ENCODE measurements around the gene ASB11.
"Not testable (repeated sequence)": the region's sequence is repeated elsewhere in the genome, so short reads cannot be mapped to it uniquely, and the experiment has no call there.

Gene ASB11

DNA sequence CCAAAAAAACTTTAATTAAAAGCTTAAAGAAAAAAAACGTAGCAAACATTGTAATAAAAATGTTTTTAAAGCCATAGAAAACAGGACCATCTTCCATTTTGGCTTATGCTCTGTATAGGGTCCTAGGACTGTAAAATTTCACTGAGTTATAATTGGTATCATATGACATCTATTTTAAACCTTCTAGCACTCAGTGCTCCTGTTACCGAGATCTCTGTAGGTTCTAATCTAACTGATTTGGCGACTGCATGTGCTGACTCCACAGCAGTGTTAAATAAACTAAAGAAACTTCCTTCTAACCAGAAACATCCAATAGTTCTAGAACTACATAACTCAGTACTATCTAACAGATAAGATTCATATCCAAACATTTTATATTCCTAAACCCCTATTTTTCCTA, at the start of gene ASB11:
TSS of gene ASB11 (minus strand) at position 132 of the 400 bp plus-strand sequence. CDS start at position 97, 35 bp downstream.
- DNase-seq: no peak

GRCh38 chrX:15359701-15360100, 44.3 kb upstream of the ASB11 start:
- no peak for DNase-seq

- no peak for DNase-seq
These were observed 43.1 kb upstream of the ASB11 start for GRCh38 chrX:15358533-15358932.

GRCh38 chrX:15356444-15356843, 41.0 kb upstream of the ASB11 start:
- peak; percentile 51 for DNase-seq

DNA sequence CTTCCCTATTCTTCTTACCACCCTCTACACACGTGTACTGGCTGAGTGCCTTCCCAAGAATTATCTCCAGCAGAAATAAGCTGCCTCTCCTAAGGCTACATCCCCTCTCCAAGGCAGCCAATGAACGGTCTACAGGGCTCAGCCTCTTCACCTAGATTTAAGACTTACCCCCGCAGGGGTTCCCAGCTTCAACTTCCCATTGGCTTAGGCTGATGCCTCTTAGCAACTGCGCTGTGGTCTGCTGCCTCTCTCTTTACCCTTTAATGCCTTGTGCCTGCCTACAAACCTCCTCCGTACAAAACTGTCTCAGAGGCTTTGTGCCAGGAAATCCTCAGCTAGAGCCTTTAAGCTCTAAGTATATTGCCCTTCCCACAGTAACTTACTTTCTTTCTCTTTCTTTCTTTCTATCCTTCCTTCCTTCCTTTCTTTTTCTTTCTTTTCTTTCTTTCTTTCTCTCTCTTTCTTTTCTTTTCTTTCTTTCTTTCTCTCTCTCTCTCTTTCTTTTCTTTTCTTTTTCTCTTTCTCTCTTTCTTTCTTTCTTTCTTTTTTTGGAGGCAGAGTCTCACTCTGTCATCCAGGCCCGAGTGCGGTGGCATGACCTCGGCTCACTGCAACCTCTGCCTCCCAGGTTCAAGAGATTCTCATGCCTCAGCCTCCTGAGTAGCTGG, 35.0 kb upstream of the ASB11 start:
- no peak for DNase-seq

DNA sequence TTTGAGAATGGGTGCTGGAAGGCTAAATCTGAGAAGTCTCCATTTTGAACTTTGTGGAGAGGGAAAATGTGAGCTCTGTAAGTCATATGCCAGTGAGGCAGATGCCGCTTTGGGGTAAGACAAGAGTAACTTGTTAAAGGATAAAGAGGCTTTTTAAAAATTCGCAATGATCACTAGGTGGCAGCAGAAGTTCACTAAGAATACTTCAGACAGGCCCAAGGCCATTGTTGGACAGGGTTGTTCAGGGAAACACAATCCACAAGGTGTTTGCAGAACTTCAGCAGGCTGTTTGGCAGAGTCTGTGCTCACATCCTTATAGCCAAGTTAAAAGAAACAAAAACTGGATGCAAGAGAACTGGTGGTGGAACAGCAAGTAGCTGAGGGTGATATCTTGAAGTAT, 33.6 kb upstream of the ASB11 start:
- peak; percentile 67 for DNase-seq

DNA sequence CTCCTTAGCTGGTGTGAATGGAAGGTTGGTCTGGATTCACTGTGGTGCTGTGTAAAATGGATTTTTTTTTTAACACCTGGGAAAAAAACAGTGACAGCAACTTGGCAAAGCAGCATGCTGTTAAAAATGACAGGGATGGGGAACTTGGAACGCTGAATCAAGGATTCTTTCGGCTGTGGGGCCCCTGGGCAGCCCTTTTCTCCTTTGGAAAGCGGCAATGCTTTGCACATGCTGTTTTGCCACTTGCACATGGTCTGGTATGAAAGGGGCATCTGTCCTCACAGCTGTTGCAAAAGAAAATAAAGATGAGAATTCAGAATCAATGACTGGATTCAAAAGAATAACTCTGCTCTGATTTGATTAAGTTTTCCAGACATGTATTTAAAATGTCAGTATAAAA, 30.5 kb upstream of the ASB11 start:
- DNase-seq: no peak

DNA sequence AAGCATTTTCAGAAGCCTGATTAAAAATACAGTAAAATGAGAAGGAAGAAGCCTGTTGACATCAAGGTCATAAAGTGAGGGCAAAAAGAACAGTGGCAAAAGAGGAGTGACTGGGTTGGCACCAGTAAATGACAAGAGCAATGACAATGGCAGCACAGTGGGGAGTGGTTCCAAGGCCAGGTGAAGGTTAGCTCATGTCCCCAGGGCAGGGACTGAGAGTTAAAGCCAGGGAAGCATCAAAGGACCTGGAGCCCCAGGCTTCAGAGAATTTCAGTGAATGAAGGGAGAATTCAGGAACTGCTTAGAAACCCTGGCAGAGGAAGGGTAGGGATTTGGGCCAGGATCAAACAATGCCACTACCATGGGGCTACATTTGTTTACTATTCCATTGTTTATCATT, 28.7 kb upstream of the ASB11 start:
- no peak for DNase-seq

- no peak for DNase-seq
These were observed 27.6 kb upstream of the ASB11 start for GRCh38 chrX:15343075-15343476.

DNA sequence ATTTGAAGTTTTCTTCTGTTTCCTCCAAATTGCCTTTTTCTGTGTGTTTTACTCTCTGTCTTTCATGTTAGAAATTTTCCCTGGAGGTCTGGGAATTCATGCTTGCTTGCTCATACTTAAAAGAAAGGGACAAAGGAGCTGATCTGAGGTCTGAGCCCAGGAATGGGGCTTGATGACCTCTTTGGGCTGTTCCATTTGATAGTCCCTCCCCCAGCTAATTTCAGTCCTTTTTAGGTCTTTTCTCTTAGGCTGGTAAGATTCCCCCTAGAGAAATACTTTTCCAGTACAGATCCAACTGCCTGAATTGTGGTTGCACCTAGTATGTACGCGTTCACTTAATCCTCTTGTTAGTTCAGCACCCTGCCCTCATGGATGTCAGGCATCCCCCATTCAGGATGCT, 25.4 kb upstream of the ASB11 start:
- no peak for DNase-seq

DNA sequence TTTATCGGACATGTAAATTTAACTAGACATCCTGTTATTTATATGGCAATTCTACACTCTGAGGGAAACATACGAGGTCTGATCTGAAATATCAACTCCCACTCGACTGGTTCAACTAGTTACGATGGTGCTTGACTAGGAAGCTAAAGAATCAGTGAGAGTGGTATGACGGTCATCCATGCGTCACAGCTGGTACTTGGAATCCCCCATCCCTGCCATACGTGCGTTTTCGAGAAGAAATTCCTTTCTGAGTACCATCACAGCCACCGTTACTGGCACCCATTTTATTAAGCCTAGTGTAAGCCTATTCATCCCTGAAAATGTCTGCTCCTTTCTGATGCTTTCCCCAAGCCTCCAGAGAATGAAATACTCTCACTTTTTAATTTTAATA, 20.6 kb upstream of the ASB11 start:
- DNase-seq: peak; percentile 84

DNA sequence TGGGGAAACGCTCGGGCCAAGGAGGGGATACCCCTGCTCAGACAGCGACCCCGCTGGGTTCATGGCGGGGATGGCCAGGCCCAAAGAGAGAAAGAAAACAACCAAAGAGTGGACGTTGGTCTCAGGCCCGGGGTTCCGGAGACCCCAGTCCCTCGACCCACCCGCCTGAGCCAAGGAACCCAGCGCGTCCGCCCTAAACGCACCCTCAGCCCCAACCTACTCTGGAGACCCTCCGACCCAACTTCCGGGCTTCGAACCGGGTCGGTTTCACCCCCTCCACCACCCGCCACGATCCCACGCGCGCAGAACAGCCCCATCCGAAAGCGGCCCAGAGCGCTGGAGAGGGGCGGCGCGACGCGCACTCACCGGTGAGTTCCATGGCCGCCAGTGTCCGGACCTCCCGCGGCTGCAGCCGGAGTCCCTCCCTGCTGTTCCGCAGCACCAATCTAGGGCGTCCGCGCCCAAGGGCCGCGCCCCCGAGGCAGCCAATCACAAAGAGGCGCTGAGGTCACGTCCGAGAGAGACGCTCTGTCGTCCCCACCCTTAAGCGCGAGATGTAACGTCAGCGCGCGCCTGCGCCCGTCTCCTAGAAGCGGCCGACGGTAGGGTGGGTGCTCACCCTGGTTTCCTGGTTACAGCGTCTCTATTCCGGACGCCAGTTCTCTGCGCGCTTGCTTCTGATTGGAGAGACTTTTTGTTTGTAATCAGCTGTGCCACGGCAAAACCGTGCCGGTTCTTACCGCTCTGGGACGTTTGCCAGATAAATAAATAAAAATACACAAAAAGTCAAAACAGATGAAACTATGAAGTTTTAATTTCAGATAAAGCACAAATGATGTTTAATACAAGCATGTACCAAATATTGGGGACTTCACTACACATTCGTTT, 19.9 kb upstream of the ASB11 start, which contains the start of gene PIGA:
TSS of gene PIGA (minus strand) at position 389 of the 888 bp plus-strand sequence. CDS start 3,593 bp downstream, outside the sequence.
- peak; percentile 96 for DNase-seq

DNA sequence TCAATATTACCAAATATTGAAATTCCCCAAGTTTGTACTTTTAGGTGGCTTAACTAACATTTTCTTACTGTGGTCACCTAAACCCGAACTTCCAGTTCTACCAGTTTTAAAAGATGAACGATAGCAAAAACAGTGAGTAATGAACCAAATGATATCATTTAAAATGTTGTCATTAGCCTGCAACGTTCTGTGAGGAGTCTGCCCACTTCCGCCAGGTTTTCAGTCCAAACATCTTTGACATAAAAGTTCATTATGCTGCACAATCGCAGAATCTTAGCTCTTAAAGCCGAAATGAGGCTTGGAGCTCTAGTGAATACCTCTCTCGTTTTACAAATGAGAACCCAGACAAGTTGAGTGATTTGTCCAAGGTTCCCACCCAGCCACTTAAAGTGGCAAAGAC, 19.1 kb upstream of the ASB11 start:
- peak; percentile 55 for DNase-seq

- no peak for DNase-seq
These were observed 13.4 kb upstream of the ASB11 start for GRCh38 chrX:15328821-15329220.

GRCh38 chrX:15328131-15328530, 12.7 kb upstream of the ASB11 start:
- no peak for DNase-seq

GRCh38 chrX:15322472-15322871, 7.0 kb upstream of the ASB11 start:
- no peak for DNase-seq

DNA sequence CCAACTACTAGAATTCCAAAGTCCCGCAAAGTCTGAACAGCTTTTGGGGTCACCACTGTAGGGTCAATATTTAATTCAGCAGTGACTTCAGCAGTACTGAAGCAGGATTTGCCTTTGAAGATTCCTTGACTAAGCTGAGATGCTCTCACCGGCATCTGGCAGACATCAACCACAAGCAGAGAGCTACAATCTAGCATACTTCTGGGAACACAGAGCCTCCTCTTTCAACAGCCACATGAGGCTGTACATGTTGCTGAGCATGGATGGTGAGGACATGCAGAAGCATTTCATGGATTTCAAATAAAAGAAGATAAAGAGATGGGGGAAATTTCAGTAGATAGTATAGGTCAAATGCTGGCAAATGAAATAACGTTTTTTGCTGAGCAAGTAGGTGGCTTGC, 6.6 kb upstream of the ASB11 start:
- DNase-seq: no peak

- DNase-seq: peak; percentile 73
These were observed 6.0 kb upstream of the ASB11 start for GRCh38 chrX:15321447-15321846.

DNA sequence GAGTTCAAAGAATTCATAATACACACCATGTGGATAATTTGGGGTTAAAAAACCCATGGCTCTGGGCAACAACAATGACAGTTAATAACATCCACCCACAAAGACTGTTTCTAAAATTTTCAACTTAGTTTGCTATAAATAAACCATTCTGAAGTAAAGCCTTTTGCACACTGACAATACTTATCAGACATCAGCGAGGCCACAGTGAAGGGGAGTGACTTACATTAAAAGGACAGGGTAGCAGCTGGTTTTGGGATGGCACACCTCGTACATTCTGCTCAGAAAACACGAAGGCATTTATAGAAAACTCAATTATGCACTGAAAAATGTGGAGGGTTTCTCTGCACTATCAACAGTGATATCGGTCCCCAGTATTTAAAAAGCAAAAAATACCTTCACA, 4.9 kb upstream of the ASB11 start:
- no peak for DNase-seq

DNA sequence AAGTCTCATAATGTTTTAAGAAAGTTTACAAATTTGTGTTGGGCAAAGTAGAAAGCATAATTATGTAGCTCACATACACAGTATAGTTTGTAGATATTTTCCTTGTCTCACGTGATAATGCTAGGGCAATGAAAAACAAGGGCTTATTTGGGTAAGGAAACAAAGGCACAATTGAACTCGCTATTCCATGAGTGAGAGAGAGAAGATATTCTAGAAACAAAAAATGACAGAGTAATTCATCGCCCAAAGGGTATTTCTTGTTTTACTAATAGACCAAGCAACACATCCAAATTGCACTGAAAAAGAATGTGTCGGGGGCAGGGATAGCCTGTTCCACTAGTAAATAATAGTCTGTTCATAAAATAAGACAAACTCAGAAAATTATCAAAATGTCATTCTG, 3.6 kb upstream of the ASB11 start:
- no peak for DNase-seq

DNA sequence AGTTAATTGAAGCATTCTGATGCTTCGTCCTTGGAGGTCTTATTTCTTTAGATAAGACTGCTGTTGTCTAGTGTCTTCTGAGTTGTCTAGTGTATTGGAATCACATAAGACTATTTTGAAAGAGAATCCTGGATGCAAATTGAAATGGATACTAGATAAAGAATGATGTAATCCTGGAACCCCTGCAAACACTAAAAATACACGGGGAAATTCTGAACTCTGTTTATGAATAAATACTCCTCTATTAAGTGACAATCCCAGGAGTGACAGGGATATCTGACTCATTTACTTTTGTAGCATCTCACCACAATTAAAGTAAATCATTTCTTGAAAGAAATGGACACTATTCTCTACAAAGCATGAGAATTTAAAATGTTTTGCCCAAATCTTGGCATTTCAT, 968 bp downstream of the ASB11 start:
- DNase-seq: no peak

GRCh38 chrX:15311119-15311518, 4.3 kb downstream of the ASB11 start:
- no peak for DNase-seq

DNA sequence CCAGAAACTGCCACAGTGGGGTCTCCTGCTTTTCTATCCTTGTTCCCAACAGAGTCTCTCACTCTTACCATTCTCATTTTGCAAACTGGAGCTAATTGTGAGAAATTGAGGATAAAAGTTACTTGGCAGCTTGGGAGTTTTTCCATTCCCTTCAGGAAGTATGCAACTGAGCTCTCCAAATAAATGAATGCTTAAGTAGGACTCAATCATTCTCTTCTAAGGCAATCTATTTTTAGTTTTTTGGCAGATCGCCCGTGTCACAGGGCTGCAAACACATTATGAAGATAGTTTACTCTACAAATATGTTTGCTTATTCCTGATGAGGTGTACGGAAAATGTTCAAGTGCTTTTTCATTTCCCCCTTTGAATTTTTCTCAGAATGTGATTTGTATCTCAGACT, 5.3 kb downstream of the ASB11 start:
- no peak for DNase-seq

DNA sequence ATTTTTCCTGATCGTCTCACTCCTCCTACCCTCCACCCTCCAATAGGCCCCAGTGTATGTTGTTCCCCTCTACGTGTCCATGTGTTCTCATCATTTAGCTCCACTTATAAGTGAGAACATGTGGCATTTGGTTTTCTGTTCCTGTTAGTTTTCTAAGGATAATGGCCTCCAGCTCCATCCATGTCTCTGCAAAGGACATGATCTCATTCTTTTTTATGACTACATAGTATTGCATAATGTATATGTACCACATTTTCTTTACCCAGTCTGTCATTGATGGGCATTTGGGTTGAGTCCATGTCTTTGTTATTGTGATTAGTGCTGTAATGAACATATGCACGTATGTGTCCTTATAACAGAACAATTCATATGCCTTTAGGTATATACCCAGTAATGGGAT, 9.5 kb downstream of the ASB11 start:
- not testable (repeated sequence) for DNase-seq
